DND-41 (cell line): ENCODE data around the gene MAST3.

Experiments
- CTCF ChIP-seq: IDR thresholded peaks from 2 replicates; pipeline ENCODE4 v1.5.1; 2012; ENCODE audit warnings: borderline replicate concordance, low read length, moderate library complexity, mild to moderate bottlenecking; ENCODE audit not compliant: poor library complexity, severe bottlenecking; ENCODE audit errors: extremely low read depth
- EZH2 ChIP-seq: IDR thresholded peaks from 3 replicates; pipeline ENCODE4 v1.6.1; 2012; ENCODE audit warnings: borderline replicate concordance, low read depth, mild to moderate bottlenecking, moderate library complexity, low read length, inconsistent platforms; ENCODE audit not compliant: severe bottlenecking

GRCh38 chr19:18057557-18057956, 40.0 kb upstream of the MAST3 start:
- no peak for TF ChIP-seq EZH2
- no peak for TF ChIP-seq CTCF
